Measurements from ENCODE around the gene SPATA25. TPM values are rescaled to one million over a fixed set of nuclear protein-coding genes. Genes with fewer than 3 reads are reported as not detected.

The SPATA25 gene
- total and polyA plus RNA-seq, 2 experiments from 2014 or later, result 0.41 to 5.6 TPM

- no peaks in the 10 kb centered on the region for H3K27me3 ChIP-seq
- peaks cover 8% of the 10 kb centered on the region for H3K4me1 ChIP-seq (ENCODE audit: insufficient read depth)
- no peaks in the 10 kb centered on the region for H3K9me2 ChIP-seq (replicated peaks; ENCODE audit: insufficient read depth)
- H3K36me3 ChIP-seq (replicated peaks; ENCODE audit: insufficient read depth, low read depth), result no peaks in the 10 kb centered on the region
- no peak overlapping the region for H3K4me3 ChIP-seq
- no peaks in the 10 kb centered on the region for H3K9me3 ChIP-seq (ENCODE audit: low read depth)
- WGBS (ENCODE audit: low lambda C conversion rate, missing lambda C conversion rate), result 96% methylated on average over 4 of the region's 4 CpGs
- DNase-seq (ENCODE audit: low spot score), result peak; percentile 77
- peaks cover 3% of the 10 kb centered on the region for H4K20me1 ChIP-seq (ENCODE audit: insufficient read depth, poor library complexity, severe bottlenecking)
- H2AFZ ChIP-seq, result no peak overlapping the region
- peak overlapping the region; percentile 92 for H3K4me2 ChIP-seq
- TF ChIP-seq, protein P1, sequence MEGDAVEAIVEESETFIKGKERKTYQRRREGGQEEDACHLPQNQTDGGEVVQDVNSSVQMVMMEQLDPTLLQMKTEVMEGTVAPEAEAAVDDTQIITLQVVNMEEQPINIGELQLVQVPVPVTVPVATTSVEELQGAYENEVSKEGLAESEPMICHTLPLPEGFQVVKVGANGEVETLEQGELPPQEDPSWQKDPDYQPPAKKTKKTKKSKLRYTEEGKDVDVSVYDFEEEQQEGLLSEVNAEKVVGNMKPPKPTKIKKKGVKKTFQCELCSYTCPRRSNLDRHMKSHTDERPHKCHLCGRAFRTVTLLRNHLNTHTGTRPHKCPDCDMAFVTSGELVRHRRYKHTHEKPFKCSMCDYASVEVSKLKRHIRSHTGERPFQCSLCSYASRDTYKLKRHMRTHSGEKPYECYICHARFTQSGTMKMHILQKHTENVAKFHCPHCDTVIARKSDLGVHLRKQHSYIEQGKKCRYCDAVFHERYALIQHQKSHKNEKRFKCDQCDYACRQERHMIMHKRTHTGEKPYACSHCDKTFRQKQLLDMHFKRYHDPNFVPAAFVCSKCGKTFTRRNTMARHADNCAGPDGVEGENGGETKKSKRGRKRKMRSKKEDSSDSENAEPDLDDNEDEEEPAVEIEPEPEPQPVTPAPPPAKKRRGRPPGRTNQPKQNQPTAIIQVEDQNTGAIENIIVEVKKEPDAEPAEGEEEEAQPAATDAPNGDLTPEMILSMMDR (IDR thresholded peaks at IDR 0.05; ENCODE audit: poor library complexity), result no peak
- no peak for TF ChIP-seq EZH2 (IDR thresholded peaks at IDR 0.05; ENCODE audit: borderline replicate concordance)
- no peak for TF ChIP-seq EZH2phosphoT487 (IDR thresholded peaks at IDR 0.05; ENCODE audit: low read depth, severe bottlenecking, unreplicated experiment)
- H3K27ac ChIP-seq, result peak overlapping the region; percentile 86
- peaks cover 44% of the 10 kb centered on the region for H3K79me2 ChIP-seq
Measured at GRCh38 chr20:45892828-45893500, 5.5 kb upstream of the SPATA25 start.

DNA sequence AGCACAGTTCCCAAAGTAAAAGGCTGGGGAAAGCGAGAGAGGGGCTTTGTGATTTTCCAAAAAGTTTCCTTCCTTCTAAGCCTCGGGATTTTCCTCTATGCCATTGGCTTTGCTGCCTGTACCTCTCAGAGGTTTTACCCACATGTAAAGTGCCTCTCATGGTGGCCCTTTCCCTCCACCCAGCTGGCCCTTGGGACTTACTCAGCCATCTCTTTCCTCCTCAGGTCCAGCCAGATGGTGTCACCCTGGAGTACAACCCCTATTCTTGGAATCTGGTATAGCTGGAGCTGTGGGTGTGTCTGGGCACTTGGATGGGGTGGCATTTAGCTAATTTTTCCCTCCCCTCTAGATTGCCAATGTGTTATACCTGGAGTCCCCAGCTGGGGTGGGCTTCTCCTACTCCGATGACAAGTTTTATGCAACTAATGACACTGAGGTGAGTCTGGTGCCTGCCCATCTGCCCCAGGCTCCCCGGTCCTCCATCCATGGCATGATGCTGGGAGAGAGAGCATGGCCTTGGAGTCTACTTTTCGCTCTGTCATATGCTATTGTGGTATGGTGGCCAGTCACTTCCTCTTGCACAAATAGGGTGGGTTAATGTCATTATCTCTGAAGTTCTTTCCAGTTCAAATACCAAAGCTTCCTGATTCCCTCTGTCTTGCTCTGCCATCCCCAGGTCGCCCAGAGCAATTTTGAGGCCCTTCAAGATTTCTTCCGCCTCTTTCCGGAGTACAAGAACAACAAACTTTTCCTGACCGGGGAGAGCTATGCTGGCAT, 4.8 kb upstream of the SPATA25 start:
- Histone ChIP-seq H4K20me1 (ENCODE audit: insufficient read depth, poor library complexity, severe bottlenecking) (peaks cover 3% of the 10 kb centered on the region), H3K4me3 (peak overlapping the region; percentile 26), H2AFZ (no peak overlapping the region), H3K27me3 (no peaks in the 10 kb centered on the region), H3K79me2 (peaks cover 44% of the 10 kb centered on the region), H3K27ac (peak overlapping the region; percentile 86), H3K4me1 (ENCODE audit: insufficient read depth) (peaks cover 8% of the 10 kb centered on the region), H3K9me3 (ENCODE audit: low read depth) (no peaks in the 10 kb centered on the region), H3K4me2 (peak overlapping the region; percentile 92), H3K36me3 (replicated peaks; ENCODE audit: insufficient read depth, low read depth) (no peaks in the 10 kb centered on the region), H3K9me2 (replicated peaks; ENCODE audit: insufficient read depth) (no peaks in the 10 kb centered on the region)
- TF ChIP-seq EZH2 (IDR thresholded peaks at IDR 0.05; ENCODE audit: borderline replicate concordance) (no peak), EZH2phosphoT487 (IDR thresholded peaks at IDR 0.05; ENCODE audit: low read depth, severe bottlenecking, unreplicated experiment) (no peak)
- TF ChIP-seq, protein P1 (IDR thresholded peaks at IDR 0.05; ENCODE audit: poor library complexity), result no peak
- peak; percentile 51 for DNase-seq (ENCODE audit: low spot score)
- WGBS (ENCODE audit: low lambda C conversion rate, missing lambda C conversion rate), result 88% methylated on average over 9 of the region's 9 CpGs

GRCh38 chr20:45890985-45891983, 3.9 kb upstream of the SPATA25 start, which contains the start of the genes CTSA and NEURL2:
CTSA (plus strand) TSS chr20:45891335; CDS start chr20:45891569, 234 bp downstream.
NEURL2 (minus strand) TSS chr20:45891208; CDS start chr20:45890991, 217 bp downstream.
- no peaks in the 10 kb centered on the region for H3K9me3 ChIP-seq (ENCODE audit: low read depth)
- peak; percentile 96 for DNase-seq (ENCODE audit: low spot score)
- no peaks in the 10 kb centered on the region for H3K36me3 ChIP-seq (replicated peaks; ENCODE audit: insufficient read depth, low read depth)
- no peaks in the 10 kb centered on the region for H3K27me3 ChIP-seq
- peak within 1 kb of the TSS; percentile 92 for H3K4me2 ChIP-seq
- H3K4me1 ChIP-seq (ENCODE audit: insufficient read depth), result peaks cover 8% of the 10 kb centered on the region
- no peak for TF ChIP-seq EZH2phosphoT487 (IDR thresholded peaks at IDR 0.05; ENCODE audit: low read depth, severe bottlenecking, unreplicated experiment)
- TF ChIP-seq EZH2 (IDR thresholded peaks at IDR 0.05; ENCODE audit: borderline replicate concordance), result no peak
- TF ChIP-seq, protein P1 (IDR thresholded peaks at IDR 0.05; ENCODE audit: poor library complexity), result no peak
- H3K27ac ChIP-seq, result peak within 1 kb of the TSS; percentile 86
- H3K4me3 ChIP-seq, result peak within 1 kb of the TSS; percentile 26
- peaks cover 3% of the 10 kb centered on the region for H4K20me1 ChIP-seq (ENCODE audit: insufficient read depth, poor library complexity, severe bottlenecking)
- H3K9me2 ChIP-seq (replicated peaks; ENCODE audit: insufficient read depth), result no peaks in the 10 kb centered on the region
- peak within 1 kb of the TSS; percentile 43 for H2AFZ ChIP-seq
- peaks cover 44% of the 10 kb centered on the region for H3K79me2 ChIP-seq
- WGBS (ENCODE audit: low lambda C conversion rate, missing lambda C conversion rate), result 4% methylated on average over 73 of the region's 78 CpGs
